HG02870 (cell line): ENCODE measurements around the gene RPL39L.
A peak's percentile ranks its signal among the peaks of the same experiment; 100 is the strongest.
"Not testable (repeated sequence)": the region's sequence is repeated elsewhere in the genome, so short reads cannot be mapped to it uniquely, and the experiment has no call there.

Experiments used
- ATAC-seq: cut with Tn5 transposase; IDR thresholded peaks from one replicate; pipeline ENCODE4 v1.9.1; 2021; ENCODE audit warnings: mild to moderate bottlenecking, moderate library complexity; ENCODE audit not compliant: unreplicated experiment

The RPL39L gene

GRCh38 chr3:187139895-187140253 lies 578 bp upstream of the RPL39L start:
- no peak for ATAC-seq

GRCh38 chr3:187136936-187137335 lies 2.4 kb downstream of the RPL39L start:
- ATAC-seq = no peak

- no peak for ATAC-seq
Observed at GRCh38 chr3:187136337-187136736, 3.0 kb downstream of the RPL39L start.

- ATAC-seq = not testable (repeated sequence)
Observed at GRCh38 chr3:187135172-187135690, 4.1 kb downstream of the RPL39L start.

- ATAC-seq = not testable (repeated sequence)
Observed at GRCh38 chr3:187133181-187133580, 6.1 kb downstream of the RPL39L start.

- no peak for ATAC-seq
Observed at GRCh38 chr3:187132666-187133065, 6.6 kb downstream of the RPL39L start.

GRCh38 chr3:187131981-187132380 lies 7.3 kb downstream of the RPL39L start:
- ATAC-seq = no peak

- peak; percentile 74 for ATAC-seq
Observed at GRCh38 chr3:187130346-187131066, 8.8 kb downstream of the RPL39L start.

- peak; percentile 93 for ATAC-seq
Observed at GRCh38 chr3:187125319-187126031, 13.8 kb downstream of the RPL39L start.

- no peak for ATAC-seq
Observed at GRCh38 chr3:187122261-187122660, 17.0 kb downstream of the RPL39L start.

- ATAC-seq = no peak
Observed at GRCh38 chr3:187120326-187120725, 19.0 kb downstream of the RPL39L start.

- no peak for ATAC-seq
Observed at GRCh38 chr3:187114511-187114910, 24.8 kb downstream of the RPL39L start.

GRCh38 chr3:187112934-187113793 lies 26.1 kb downstream of the RPL39L start:
- ATAC-seq = no peak

- ATAC-seq = no peak
Observed at GRCh38 chr3:187110156-187110555, 29.1 kb downstream of the RPL39L start.

- no peak for ATAC-seq
Observed at GRCh38 chr3:187107989-187108388, 31.3 kb downstream of the RPL39L start.

- no peak for ATAC-seq
Observed at GRCh38 chr3:187105700-187106099, 33.6 kb downstream of the RPL39L start.

GRCh38 chr3:187104933-187105332 lies 34.4 kb downstream of the RPL39L start:
- no peak for ATAC-seq

GRCh38 chr3:187104342-187104741 lies 35.0 kb downstream of the RPL39L start:
- no peak for ATAC-seq

GRCh38 chr3:187103251-187103650 lies 36.0 kb downstream of the RPL39L start:
- ATAC-seq = no peak

- no peak for ATAC-seq
Observed at GRCh38 chr3:187102073-187102634, 37.1 kb downstream of the RPL39L start.
